Measurements from ENCODE around the gene LIN9. TPM values are rescaled to one million over a fixed set of nuclear protein-coding genes. Genes with fewer than 3 reads are reported as not detected.

The LIN9 gene
- total and polyA plus RNA-seq, 2 of the 13 experiments (the other 11 are each of a cell fraction or from before 2014, with no cell fraction given) = 3.0 to 10.0 TPM

DNA sequence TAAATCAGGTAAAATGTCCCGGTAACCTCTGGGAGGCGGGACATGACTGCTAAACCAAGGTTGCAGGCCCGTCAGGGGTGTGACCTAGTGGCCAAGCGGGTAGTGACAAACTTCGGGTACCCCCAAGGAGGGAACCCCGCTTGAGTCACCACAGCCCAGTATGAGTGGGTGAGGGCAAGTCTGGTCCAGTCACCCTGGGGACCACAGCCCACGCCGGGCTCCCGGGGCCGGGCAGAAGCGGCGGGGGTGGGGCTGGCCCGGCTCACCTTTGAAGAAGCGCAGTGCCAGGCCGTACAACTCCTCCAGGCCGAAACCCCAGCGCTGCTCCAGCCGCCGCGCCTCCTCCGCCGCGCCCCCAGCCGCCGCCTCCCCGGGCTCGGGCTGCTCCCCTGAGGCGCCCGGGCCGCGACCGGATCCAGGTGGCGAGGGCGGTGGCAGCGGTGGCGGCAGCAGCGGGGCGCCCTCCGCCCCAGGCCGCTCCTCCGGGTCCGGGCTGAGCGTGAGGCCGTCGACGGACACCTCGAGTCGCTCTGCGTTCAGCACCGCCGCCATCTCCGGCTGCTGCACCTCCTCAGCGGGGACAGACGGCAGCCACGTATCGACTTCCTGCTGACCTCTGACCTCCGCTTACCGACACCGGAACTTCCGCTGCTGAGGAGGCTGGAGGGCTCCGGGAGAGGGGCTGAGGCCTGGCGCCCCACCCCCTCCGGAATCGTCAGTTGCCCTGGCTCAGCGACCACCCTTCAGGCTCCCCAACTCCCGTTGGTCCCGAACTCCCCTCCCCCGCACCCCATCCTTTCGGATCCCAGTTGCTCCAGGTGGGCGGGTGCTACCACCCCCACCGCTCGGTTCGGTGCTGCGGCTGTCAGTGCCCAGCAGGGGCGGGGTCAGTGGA lies 122.6 kb downstream of the LIN9 start, which contains the start of gene ACBD3 (continued):
- TF ChIP-seq, protein P1, sequence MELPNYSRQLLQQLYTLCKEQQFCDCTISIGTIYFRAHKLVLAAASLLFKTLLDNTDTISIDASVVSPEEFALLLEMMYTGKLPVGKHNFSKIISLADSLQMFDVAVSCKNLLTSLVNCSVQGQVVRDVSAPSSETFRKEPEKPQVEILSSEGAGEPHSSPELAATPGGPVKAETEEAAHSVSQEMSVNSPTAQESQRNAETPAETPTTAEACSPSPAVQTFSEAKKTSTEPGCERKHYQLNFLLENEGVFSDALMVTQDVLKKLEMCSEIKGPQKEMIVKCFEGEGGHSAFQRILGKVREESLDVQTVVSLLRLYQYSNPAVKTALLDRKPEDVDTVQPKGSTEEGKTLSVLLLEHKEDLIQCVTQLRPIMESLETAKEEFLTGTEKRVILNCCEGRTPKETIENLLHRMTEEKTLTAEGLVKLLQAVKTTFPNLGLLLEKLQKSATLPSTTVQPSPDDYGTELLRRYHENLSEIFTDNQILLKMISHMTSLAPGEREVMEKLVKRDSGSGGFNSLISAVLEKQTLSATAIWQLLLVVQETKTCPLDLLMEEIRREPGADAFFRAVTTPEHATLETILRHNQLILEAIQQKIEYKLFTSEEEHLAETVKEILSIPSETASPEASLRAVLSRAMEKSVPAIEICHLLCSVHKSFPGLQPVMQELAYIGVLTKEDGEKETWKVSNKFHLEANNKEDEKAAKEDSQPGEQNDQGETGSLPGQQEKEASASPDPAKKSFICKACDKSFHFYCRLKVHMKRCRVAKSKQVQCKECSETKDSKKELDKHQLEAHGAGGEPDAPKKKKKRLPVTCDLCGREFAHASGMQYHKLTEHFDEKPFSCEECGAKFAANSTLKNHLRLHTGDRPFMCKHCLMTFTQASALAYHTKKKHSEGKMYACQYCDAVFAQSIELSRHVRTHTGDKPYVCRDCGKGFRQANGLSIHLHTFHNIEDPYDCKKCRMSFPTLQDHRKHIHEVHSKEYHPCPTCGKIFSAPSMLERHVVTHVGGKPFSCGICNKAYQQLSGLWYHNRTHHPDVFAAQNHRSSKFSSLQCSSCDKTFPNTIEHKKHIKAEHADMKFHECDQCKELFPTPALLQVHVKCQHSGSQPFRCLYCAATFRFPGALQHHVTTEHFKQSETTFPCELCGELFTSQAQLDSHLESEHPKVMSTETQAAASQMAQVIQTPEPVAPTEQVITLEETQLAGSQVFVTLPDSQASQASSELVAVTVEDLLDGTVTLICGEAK (IDR thresholded peaks at IDR 0.05) = peak; percentile 46; the same call in 1 of the 2 replicates
- TF ChIP-seq, protein P1 (CRISPR knock-in tag; IDR thresholded peaks at IDR 0.05) = no peak; the same call in 1 of the 2 replicates
- TF ChIP-seq NFE2L1 (CRISPR knock-in tag; IDR thresholded peaks at IDR 0.05; ENCODE audit: borderline replicate concordance) = 0 out of 2 replicates have a peak, but pooled peaks have one; percentile 33
- TF ChIP-seq, protein P2, sequence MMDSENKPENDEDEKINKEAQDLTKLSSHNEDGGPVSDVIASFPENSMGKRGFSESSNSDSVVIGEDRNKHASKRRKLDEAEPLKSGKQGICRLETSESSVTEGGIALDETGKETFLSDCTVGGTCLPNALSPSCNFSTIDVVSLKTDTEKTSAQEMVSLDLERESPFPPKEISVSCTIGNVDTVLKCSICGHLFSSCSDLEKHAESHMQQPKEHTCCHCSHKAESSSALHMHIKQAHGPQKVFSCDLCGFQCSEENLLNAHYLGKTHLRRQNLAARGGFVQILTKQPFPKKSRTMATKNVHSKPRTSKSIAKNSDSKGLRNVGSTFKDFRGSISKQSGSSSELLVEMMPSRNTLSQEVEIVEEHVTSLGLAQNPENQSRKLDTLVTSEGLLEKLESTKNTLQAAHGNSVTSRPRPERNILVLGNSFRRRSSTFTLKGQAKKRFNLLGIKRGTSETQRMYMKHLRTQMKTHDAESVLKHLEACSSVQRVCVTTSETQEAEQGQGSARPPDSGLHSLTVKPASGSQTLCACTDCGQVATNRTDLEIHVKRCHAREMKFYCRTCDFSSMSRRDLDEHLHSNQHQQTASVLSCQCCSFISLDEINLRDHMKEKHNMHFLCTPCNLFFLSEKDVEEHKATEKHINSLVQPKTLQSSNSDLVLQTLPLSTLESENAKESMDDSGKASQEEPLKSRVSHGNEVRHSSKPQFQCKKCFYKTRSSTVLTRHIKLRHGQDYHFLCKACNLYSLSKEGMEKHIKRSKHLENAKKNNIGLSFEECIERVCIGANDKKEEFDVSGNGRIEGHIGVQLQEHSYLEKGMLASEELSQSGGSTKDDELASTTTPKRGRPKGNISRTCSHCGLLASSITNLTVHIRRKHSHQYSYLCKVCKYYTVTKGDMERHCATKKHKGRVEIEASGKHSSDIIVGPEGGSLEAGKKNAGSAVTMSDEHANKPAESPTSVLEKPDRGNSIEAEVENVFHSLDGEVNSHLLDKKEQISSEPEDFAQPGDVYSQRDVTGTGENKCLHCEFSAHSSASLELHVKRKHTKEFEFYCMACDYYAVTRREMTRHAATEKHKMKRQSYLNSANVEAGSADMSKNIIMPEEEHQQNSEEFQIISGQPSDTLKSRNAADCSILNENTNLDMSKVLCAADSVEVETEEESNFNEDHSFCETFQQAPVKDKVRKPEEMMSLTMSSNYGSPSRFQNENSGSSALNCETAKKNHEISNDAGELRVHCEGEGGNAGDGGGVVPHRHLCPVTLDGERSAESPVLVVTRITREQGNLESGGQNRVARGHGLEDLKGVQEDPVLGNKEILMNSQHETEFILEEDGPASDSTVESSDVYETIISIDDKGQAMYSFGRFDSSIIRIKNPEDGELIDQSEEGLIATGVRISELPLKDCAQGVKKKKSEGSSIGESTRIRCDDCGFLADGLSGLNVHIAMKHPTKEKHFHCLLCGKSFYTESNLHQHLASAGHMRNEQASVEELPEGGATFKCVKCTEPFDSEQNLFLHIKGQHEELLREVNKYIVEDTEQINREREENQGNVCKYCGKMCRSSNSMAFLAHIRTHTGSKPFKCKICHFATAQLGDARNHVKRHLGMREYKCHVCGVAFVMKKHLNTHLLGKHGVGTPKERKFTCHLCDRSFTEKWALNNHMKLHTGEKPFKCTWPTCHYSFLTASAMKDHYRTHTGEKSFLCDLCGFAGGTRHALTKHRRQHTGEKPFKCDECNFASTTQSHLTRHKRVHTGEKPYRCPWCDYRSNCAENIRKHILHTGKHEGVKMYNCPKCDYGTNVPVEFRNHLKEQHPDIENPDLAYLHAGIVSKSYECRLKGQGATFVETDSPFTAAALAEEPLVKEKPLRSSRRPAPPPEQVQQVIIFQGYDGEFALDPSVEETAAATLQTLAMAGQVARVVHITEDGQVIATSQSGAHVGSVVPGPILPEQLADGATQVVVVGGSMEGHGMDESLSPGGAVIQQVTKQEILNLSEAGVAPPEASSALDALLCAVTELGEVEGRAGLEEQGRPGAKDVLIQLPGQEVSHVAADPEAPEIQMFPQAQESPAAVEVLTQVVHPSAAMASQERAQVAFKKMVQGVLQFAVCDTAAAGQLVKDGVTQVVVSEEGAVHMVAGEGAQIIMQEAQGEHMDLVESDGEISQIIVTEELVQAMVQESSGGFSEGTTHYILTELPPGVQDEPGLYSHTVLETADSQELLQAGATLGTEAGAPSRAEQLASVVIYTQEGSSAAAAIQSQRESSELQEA (CRISPR knock-in tag; IDR thresholded peaks at IDR 0.05; ENCODE audit: not compliant biosample characterization) = peak; percentile 77
- TF ChIP-seq ZNF788 (CRISPR knock-in tag; IDR thresholded peaks at IDR 0.05; ENCODE audit: borderline replicate concordance) = 0 out of 2 replicates have a peak, but pooled peaks have one; percentile 55
- TF ChIP-seq, protein P3, sequence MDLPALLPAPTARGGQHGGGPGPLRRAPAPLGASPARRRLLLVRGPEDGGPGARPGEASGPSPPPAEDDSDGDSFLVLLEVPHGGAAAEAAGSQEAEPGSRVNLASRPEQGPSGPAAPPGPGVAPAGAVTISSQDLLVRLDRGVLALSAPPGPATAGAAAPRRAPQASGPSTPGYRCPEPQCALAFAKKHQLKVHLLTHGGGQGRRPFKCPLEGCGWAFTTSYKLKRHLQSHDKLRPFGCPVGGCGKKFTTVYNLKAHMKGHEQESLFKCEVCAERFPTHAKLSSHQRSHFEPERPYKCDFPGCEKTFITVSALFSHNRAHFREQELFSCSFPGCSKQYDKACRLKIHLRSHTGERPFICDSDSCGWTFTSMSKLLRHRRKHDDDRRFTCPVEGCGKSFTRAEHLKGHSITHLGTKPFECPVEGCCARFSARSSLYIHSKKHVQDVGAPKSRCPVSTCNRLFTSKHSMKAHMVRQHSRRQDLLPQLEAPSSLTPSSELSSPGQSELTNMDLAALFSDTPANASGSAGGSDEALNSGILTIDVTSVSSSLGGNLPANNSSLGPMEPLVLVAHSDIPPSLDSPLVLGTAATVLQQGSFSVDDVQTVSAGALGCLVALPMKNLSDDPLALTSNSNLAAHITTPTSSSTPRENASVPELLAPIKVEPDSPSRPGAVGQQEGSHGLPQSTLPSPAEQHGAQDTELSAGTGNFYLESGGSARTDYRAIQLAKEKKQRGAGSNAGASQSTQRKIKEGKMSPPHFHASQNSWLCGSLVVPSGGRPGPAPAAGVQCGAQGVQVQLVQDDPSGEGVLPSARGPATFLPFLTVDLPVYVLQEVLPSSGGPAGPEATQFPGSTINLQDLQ (CRISPR knock-in tag; IDR thresholded peaks at IDR 0.05) = peak; percentile 21; the same call in 1 of the 2 replicates
